Spinal cord (tissue), 10 donors: ENCODE measurements around the gene CACNA1H. TPM values are rescaled to one million over a fixed set of nuclear protein-coding genes. Genes with fewer than 3 reads are reported as not detected.

Source experiments
- DNase-seq, 6 donors: peaks; one replicate each; pipeline versions ENCODE4 v3.0.0 to v3.0.0-alpha.2; 2013 to 2015; ENCODE audit warnings: low spot score in 6 of 6, low read depth in 4 of 6
- H3K27ac ChIP-seq: one replicate; pipeline ENCODE4 v1.5.1; 2013; ENCODE audit warnings: low read depth, low read length, control low read depth
- H3K27me3 ChIP-seq: one replicate; pipeline ENCODE4 v1.6.1; 2013; ENCODE audit warnings: low read length; ENCODE audit not compliant: control insufficient read depth, insufficient read depth
- H3K36me3 ChIP-seq: one replicate; pipeline ENCODE4 v1.6.1; 2013; ENCODE audit warnings: low read length; ENCODE audit not compliant: control insufficient read depth, insufficient read depth
- H3K4me1 ChIP-seq: one replicate; pipeline ENCODE4 v1.6.1; 2013; ENCODE audit warnings: low read length; ENCODE audit not compliant: control insufficient read depth, insufficient read depth
- H3K4me3 ChIP-seq: one replicate; pipeline ENCODE4 v1.5.1; 2013; ENCODE audit warnings: low read depth, low read length, control low read depth
- H3K9me3 ChIP-seq: one replicate; pipeline ENCODE4 v1.6.1; 2013; ENCODE audit warnings: low read length; ENCODE audit not compliant: control insufficient read depth, insufficient read depth
- WGBS: methylation state at CpG from one replicate; pipeline ENCODE4 v1.1.5; 2013; ENCODE audit warnings: missing lambda C conversion rate; ENCODE audit not compliant: insufficient coverage; 5-methylcytosine and 5-hydroxymethylcytosine counted together
- polyA plus RNA-seq, 2 donors: library from polyadenylated mRNA; unstranded; fragments of 120-200 nt; gene quantifications; one replicate each; pipeline ENCODE4 v1.2.1, GENCODE V29; 2013; ENCODE audit not compliant: insufficient read length in 2 of 2
- total RNA-seq, 2 donors: library from RNA; depleted of rRNA in 1 of 2; stranded (reverse); fragments of 120-200 nt in 1 of 2; fragments of >200 nt in 1 of 2; gene quantifications; one replicate each; pipeline versions ENCODE4 v1.2.3 to v1.2.4, GENCODE V29; 2013 to 2014
- donor health status: healthy.

The CACNA1H gene
- total and polyA plus RNA-seq, 4 donors: 7.8 to 20.1 (median 13.1) TPM

DNA sequence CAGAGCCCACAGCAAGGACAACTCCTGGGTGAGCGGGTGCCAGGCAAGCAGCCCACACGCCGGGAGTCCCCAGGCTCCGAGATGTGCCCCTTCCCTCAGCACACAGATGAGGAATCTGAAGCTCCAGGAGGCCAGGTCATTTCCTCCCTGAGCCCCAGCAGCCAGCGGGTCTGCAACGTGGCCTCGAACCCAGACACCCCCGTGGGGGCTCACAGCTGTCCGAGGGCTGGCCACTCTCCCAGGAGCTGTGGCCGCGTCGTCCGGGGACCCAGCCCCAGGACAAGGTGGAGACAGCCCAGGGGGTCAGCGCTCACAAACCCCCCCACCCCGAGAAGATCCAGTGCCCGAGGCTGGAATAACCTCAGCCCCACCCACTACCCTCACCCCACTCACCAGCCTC, 39.4 kb upstream of the CACNA1H start:
- Histone ChIP-seq H3K36me3 (no peaks in the 10 kb centered on the region), H3K9me3 (no peaks in the 10 kb centered on the region), H3K4me1 (peaks cover 16% of the 10 kb centered on the region), H3K27ac (no peak overlapping the region), H3K27me3 (peaks cover 11% of the 10 kb centered on the region), H3K4me3 (no peak overlapping the region)
- DNase-seq: no peak
- WGBS: 79% methylated on average over 11 of the region's 16 CpGs

DNA sequence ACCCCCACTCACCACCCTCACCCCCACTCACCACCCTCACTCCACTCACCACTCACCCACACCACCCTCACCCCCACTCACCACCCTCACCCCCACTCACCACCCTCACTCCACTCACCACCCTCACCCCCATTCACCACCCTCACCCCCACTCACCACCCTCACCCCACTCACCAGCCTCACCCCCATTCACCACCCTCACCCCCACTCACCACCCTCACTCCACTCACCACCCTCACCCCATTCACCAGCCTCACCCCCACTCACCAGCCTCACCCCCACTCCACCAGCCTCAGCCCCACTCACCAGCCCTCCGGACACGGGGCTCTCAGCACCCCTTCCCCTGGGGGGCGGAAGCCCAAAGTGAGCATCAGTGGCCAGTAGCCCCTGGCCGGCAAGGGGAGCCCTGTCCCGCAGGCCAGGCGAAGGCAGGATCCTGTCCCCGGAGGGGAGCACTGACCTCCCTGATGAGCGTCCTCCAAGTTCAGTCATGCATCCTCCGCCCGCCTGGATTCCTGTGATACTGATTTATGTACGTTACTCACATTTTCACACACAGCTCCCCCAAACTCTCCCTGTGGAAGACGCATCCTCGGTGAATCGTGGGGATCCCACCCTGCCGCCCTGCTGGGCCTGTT, 38.9 kb upstream of the CACNA1H start:
- WGBS: 81% methylated on average over 13 of the region's 15 CpGs
- Histone ChIP-seq H3K36me3 (no peaks in the 10 kb centered on the region), H3K27me3 (peaks cover 5% of the 10 kb centered on the region), H3K4me3 (no peak overlapping the region), H3K9me3 (no peaks in the 10 kb centered on the region), H3K27ac (no peak overlapping the region), H3K4me1 (peaks cover 10% of the 10 kb centered on the region)
- no peak for DNase-seq

DNA sequence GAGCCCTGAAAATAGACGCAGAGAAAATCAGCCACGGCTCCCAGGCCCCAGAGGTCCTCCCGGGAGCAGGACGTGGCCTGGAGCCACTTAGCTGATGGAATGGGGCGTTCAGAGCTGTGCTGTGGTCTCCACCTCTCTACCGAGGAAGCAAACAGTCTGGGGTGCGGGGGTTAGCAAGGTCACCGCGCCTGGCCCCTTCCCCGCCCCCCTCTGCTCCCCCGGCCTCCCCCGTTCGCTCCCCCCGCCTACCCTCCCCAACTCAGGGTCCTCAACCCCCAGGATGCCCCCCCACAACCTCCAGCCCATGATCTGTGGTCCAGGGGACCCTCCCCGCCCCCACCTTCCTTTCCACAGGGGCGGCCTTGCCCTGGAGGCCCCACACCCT, 36.2 kb upstream of the CACNA1H start:
- no peak overlapping the region for H3K4me3 ChIP-seq
- no peak for DNase-seq
- H3K27me3 ChIP-seq: peaks cover 2% of the 10 kb centered on the region
- H3K27ac ChIP-seq: no peak overlapping the region
- H3K36me3 ChIP-seq: no peaks in the 10 kb centered on the region
- H3K4me1 ChIP-seq: peaks cover 23% of the 10 kb centered on the region
- H3K9me3 ChIP-seq: no peaks in the 10 kb centered on the region
- 84% methylated on average over 4 of the region's 16 CpGs for WGBS

DNA sequence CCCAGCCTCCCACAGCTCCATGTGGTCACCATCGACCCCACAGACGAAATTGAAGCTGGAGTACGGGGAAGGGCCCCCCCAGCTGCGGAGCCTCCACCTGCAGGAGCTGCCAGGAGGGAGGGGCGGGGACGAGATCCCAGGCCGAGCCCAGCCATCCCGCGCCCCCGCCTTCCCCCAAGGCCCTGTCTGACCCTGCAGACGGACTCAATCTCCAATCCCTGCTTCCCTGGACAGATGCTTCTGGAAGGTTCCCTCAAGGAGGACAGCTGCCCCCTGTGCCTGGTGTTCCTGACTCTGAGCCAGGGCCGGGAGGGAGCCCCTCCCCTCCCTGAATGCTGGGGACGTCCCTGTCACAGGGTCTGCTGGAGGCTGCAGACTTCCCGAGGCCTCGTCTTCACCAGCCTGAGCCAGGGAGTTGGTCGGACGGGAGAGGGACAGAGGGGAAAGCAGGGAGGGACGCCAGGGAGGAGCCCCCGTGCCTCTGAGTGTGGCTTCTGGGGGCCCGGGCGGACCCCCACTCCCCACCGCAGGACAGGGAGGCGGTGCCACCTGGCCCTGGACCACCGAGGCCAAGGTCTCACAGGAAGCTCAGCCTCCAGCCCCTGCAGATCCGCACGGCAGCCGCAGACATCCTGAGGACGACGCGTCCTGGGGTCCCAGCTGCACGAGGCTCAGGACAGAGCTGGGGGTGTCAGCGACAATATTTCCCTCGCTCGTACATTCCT, 35.6 kb upstream of the CACNA1H start:
- no peak for DNase-seq
- H3K27ac ChIP-seq: no peak overlapping the region
- peaks cover 2% of the 10 kb centered on the region for H3K27me3 ChIP-seq
- WGBS: 70% methylated on average over 33 of the region's 34 CpGs
- peaks cover 28% of the 10 kb centered on the region for H3K4me1 ChIP-seq
- no peaks in the 10 kb centered on the region for H3K36me3 ChIP-seq
- H3K9me3 ChIP-seq: no peaks in the 10 kb centered on the region
- H3K4me3 ChIP-seq: no peak overlapping the region

DNA sequence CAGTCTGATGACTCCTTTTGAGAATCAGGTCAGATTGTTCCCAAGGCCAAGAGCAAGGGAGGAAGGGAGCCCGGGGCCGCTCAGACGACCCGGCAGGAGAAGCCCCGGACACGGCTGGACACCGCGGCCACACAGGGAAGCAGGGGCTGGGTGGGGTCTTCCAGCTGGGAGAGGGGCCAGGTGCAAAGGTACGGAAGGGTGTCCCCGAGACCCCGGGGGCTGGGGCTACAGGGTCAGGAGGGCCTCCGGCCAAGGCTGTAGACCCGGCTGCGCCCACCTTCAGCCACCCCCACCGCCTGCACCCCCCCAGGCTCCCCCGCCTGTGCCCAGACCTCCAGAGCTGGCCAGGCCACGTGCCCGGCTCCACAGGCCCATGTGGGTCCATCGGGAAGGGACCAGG, 35.0 kb upstream of the CACNA1H start:
- H3K4me3 ChIP-seq: no peak overlapping the region
- H3K9me3 ChIP-seq: no peaks in the 10 kb centered on the region
- 83% methylated on average over 17 of the region's 19 CpGs for WGBS
- no peak overlapping the region for H3K27ac ChIP-seq
- no peaks in the 10 kb centered on the region for H3K36me3 ChIP-seq
- no peak for DNase-seq
- peaks cover 28% of the 10 kb centered on the region for H3K4me1 ChIP-seq
- peaks cover 2% of the 10 kb centered on the region for H3K27me3 ChIP-seq

DNA sequence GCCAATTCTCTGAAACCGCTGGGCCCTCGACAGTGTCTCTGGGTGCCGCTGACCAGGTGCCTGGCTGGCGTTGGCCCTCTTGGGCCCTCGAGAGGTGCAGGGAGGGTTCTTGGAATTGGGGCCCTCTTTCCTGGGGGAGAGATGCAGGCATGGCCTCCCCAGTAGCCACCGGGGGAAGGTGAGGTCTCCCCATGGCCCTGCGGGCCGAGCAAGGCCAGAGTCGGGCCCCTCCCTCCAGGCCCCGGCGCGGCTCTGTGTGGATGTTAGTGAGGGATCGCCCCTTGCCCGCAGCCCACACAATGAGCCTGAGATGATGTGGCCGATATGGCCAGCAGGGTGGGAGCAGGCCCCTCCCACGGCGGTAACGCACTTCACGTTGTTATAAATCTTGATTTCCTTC, 33.8 kb upstream of the CACNA1H start:
- Histone ChIP-seq H3K36me3 (peaks cover 3% of the 10 kb centered on the region), H3K4me1 (peaks cover 28% of the 10 kb centered on the region), H3K9me3 (no peaks in the 10 kb centered on the region), H3K27ac (no peak overlapping the region), H3K4me3 (no peak overlapping the region), H3K27me3 (no peaks in the 10 kb centered on the region)
- DNase-seq: no peak
- WGBS: 68% methylated on average over 10 of the region's 19 CpGs

DNA sequence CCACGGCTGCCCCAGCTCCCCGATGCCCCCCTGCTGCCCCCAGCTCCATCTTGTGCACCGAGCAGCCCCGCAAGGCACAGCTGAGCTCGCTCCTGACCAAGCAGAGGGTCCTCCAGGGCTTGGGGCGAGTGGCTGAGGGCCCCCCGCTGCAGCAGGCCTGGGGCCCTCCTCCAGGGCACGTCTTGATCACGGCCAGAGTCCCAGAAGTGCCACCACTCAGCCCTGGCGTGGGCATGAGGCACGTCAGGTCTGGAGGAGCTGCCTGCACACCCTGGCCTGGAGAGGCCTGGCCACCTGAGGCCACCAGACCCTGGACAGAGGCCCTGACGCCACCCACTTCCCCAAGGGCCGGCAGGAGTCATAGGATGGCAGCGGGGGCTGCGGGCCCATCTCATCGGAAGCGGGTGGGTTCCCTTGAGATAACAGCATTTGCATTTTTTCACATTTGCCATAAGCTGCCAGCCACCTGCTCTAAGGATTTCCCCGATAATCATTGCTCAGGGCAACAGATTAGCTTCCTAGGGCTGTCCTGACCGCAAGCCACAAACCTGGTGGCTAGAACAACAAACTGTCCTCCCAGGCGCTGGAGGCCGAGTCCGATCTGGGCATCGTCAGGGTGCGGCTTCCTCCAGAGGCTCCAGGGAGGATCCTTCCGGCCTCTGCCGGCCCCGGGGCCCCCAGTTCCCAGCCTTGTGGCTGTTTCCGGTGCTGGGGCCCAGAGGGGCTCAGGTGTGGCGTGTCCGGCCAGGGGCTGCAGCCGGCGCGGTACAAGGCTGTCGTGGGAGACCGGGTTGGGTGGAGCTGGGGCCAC, 32.9 kb upstream of the CACNA1H start:
- WGBS: 74% methylated on average over 32 of the region's 35 CpGs
- Histone ChIP-seq H3K4me3 (no peak overlapping the region), H3K27me3 (no peaks in the 10 kb centered on the region), H3K27ac (no peak overlapping the region), H3K36me3 (peaks cover 3% of the 10 kb centered on the region), H3K9me3 (no peaks in the 10 kb centered on the region), H3K4me1 (peaks cover 36% of the 10 kb centered on the region)
- peak in 1 of 6 donors; percentile 30 for DNase-seq

DNA sequence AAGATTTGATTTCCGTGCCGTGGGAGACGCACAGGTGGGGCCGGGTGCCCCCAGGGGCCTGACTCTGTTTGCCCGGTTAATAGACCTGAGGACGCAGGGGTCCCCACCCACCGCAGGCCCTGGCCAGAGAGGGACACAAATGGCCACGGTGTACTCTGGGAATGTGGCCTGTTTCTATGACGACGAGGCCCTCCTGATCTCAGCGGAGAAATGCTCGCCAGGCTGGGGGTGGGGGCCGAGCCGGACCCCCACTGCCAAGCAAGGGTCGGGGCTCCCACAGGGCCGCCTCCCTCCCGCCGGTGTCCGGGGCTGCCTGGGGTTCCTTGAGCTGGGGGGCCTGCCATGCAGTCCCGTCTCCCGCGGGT, 32.3 kb upstream of the CACNA1H start:
- peaks cover 3% of the 10 kb centered on the region for H3K36me3 ChIP-seq
- H3K4me1 ChIP-seq: peaks cover 41% of the 10 kb centered on the region
- WGBS: 41% methylated on average over 22 of the region's 22 CpGs
- peak in 1 of 6 donors; percentile 52 for DNase-seq
- H3K27me3 ChIP-seq: no peaks in the 10 kb centered on the region
- H3K9me3 ChIP-seq: no peaks in the 10 kb centered on the region
- no peak overlapping the region for H3K4me3 ChIP-seq
- no peak overlapping the region for H3K27ac ChIP-seq

DNA sequence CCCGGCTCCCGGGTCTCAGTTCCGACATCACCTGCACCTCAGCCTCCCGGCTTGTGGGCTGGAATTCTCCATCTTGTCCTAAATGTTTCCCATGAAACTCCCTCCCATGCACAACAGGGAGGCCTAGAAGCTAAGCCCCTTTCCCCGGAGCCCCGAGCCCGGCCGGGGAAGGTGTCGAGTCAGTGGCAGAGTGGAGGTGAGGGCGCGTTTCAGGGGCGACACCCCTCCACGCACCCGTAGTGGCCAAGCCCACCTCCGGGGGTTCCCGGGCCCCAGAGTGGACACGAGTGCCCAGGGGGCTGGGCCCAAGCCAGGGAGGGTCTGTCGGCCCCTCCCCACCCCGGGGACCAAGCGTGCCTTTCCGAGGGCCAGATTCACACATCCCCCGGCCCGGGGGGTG, 31.9 kb upstream of the CACNA1H start:
- H3K27me3 ChIP-seq: no peaks in the 10 kb centered on the region
- DNase-seq: no peak

More for the DNA sequence above, 31.9 kb upstream of the CACNA1H start:
- Histone ChIP-seq H3K9me3 (no peaks in the 10 kb centered on the region), H3K4me3 (no peak overlapping the region), H3K4me1 (peaks cover 46% of the 10 kb centered on the region), H3K36me3 (peaks cover 3% of the 10 kb centered on the region), H3K27ac (no peak overlapping the region)
- 38% methylated on average over 19 of the region's 23 CpGs for WGBS
